Measurements from ENCODE around the gene PRKN.

DNA sequence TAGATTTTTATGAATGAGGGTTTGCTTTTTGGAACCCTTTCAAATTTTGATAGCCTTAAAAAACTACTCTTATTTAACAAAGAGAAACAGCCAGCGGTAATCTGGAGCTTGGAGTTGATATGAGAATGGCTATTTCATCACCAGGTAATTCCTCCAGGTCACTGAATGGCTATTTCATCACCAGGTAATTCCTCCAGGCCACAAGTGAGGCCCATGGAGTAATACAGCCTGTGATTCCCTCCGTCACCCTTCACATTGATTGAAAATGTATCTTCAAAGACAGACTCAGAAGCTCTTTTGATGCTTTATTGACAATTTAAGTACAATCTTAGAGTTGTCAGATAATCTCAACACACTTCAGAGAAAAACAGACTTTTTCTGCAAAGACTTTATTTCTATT lies 1380.4 kb downstream of the PRKN start:
- TF ChIP-seq, protein P1, sequence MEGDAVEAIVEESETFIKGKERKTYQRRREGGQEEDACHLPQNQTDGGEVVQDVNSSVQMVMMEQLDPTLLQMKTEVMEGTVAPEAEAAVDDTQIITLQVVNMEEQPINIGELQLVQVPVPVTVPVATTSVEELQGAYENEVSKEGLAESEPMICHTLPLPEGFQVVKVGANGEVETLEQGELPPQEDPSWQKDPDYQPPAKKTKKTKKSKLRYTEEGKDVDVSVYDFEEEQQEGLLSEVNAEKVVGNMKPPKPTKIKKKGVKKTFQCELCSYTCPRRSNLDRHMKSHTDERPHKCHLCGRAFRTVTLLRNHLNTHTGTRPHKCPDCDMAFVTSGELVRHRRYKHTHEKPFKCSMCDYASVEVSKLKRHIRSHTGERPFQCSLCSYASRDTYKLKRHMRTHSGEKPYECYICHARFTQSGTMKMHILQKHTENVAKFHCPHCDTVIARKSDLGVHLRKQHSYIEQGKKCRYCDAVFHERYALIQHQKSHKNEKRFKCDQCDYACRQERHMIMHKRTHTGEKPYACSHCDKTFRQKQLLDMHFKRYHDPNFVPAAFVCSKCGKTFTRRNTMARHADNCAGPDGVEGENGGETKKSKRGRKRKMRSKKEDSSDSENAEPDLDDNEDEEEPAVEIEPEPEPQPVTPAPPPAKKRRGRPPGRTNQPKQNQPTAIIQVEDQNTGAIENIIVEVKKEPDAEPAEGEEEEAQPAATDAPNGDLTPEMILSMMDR (IDR thresholded peaks at IDR 0.05), result no peak
- no peak for TF ChIP-seq POLR2A (IDR thresholded peaks at IDR 0.05)

Measured in thyroid gland (tissue), 4 donors.